A549 (cell line): ENCODE measurements around the gene PROCR. TPM values are rescaled to one million over a fixed set of nuclear protein-coding genes. Genes with fewer than 3 reads are reported as not detected.

Source experiments
- ATAC-seq, 2 experiments: fragments of 200-7000 bp in 1 of 2; fragments of >200 bp in 1 of 2; cut with Nextera tagmentation in 1 of 2; cut with Tn5 transposase in 1 of 2; 3 replicates each; pipeline versions ENCODE4 v1.8.0 to v1.9.1; 2018 to 2020; ENCODE audit warnings: mild to moderate bottlenecking in 1 of 2, moderate library complexity in 1 of 2
- CTCF ChIA-PET: fragments of 300-600 bp; sonication (Branson Sonifier 250); formaldehyde crosslinking; extraction: SDS; loops from one replicate; lab custom pipeline; 2021; ENCODE audit warnings: antibody characterized with exemption, inconsistent platforms; lab: Yijun Ruan, JAX
- POLR2A ChIA-PET: fragments of 350-600 bp; formaldehyde crosslinking; extraction: SDS; loops from one replicate; lab custom pipeline; 2021; ENCODE audit warnings: antibody characterized with exemption, inconsistent platforms; lab: Yijun Ruan, JAX
- DNase-seq, 2 experiments: peaks; one replicate each; pipeline versions ENCODE4 v3.0.0 to v3.0.0-alpha.2; 2011 to 2016; ENCODE audit warnings: low read depth in 1 of 2, low spot score in 1 of 2
- FAIRE-seq: peaks from 2 replicates; lab custom pipeline; 2011; peaks lifted over from hg19 to GRCh38; lab: Jason Lieb, UNC
- H3K27ac ChIP-seq, 2 experiments: fragments of >200 bp; sonication (Bioruptor Twin); formaldehyde crosslinking; 3 replicates each; pipeline ENCODE4 v1.5.1; 2016 to 2017
- H3K4me1 ChIP-seq: fragments of >200 bp; sonication (Bioruptor Twin); formaldehyde crosslinking; 3 replicates; pipeline ENCODE4 v1.6.1; 2016
- H3K4me2 ChIP-seq: fragments of >200 bp; sonication (Bioruptor Twin); formaldehyde crosslinking; 3 replicates; pipeline ENCODE4 v1.6.1; 2016
- H3K4me3 ChIP-seq: fragments of >200 bp; sonication (Bioruptor Twin); formaldehyde crosslinking; 3 replicates; pipeline ENCODE4 v1.5.1; 2016
- H3K9me3 ChIP-seq: fragments of >200 bp; sonication (Bioruptor Twin); formaldehyde crosslinking; 3 replicates; pipeline ENCODE4 v1.6.1; 2016
- CHD4 ChIP-seq: fragments of 200-600 bp; sonication (generic); IDR thresholded peaks from 2 replicates; pipeline ENCODE4 v1.6.1; 2016; ENCODE audit warnings: antibody characterized with exemption, mild to moderate bottlenecking, borderline replicate concordance
- EP300 ChIP-seq, 2 experiments: fragments of >200 bp; sonication (Bioruptor Twin); formaldehyde crosslinking; IDR thresholded peaks; 2 replicates in 1 of 2; 3 replicates in 1 of 2; pipeline ENCODE4 v1.6.1; 2016 to 2017
- FOSB ChIP-seq: fragments of 250-450 bp; sonication (Bioruptor Pico); IDR thresholded peaks from 2 replicates; pipeline ENCODE4 v1.5.0; 2020; ENCODE audit warnings: mild to moderate bottlenecking, moderate library complexity
- FOSL2 ChIP-seq, 2 experiments: fragments of 450-650 bp in 1 of 2; fragments of >200 bp in 1 of 2; sonication (Bioruptor Twin) in 1 of 2; formaldehyde crosslinking; IDR thresholded peaks; 2 replicates each; pipeline versions ENCODE4 v1.5.0 to v1.6.1; 2016 to 2020; ENCODE audit warnings: mild to moderate bottlenecking in 1 of 2, moderate library complexity in 1 of 2
- FOXS1 ChIP-seq: fragments of 250-450 bp; sonication (Bioruptor Pico); IDR thresholded peaks from 2 replicates; pipeline ENCODE4 v1.5.0; 2020; ENCODE audit warnings: mild to moderate bottlenecking, moderate library complexity
- HOXB13 ChIP-seq: fragments of 250-450 bp; sonication (Bioruptor Pico); IDR thresholded peaks from 2 replicates; pipeline ENCODE4 v1.5.0; 2020; ENCODE audit warnings: low read depth, mild to moderate bottlenecking, moderate library complexity
- HOXB5 ChIP-seq: fragments of 250-450 bp; sonication (Bioruptor Pico); IDR thresholded peaks from 2 replicates; pipeline ENCODE4 v1.5.0; 2020; ENCODE audit warnings: mild to moderate bottlenecking, moderate library complexity
- JUN ChIP-seq, 2 experiments: fragments of >200 bp; sonication (Bioruptor Twin); formaldehyde crosslinking; IDR thresholded peaks; 2 replicates in 1 of 2; 3 replicates in 1 of 2; pipeline ENCODE4 v1.6.1; 2016 to 2017
- KDM1A ChIP-seq: fragments of 200-600 bp; sonication (generic); IDR thresholded peaks from 2 replicates; pipeline ENCODE4 v1.6.1; 2016; ENCODE audit warnings: low read depth, mild to moderate bottlenecking
- MAFK ChIP-seq: fragments of 450-650 bp; IDR thresholded peaks from 2 replicates; pipeline ENCODE4 v1.6.1; 2014; ENCODE audit not compliant: partially characterized antibody
- NFE2L2 ChIP-seq: fragments of 150-350 bp; conservative IDR thresholded peaks from 2 replicates; pipeline ENCODE4 v1.6.1; 2014; ENCODE audit warnings: low read length
- POLR2AphosphoS2 ChIP-seq: conservative IDR thresholded peaks from 2 replicates; pipeline ENCODE4 v1.6.1; 2012; ENCODE audit warnings: low read length, improper control_type of control experiment, inconsistent platforms
- SREBF2 ChIP-seq: fragments of 450-650 bp; IDR thresholded peaks from 2 replicates; pipeline ENCODE4 v1.6.1; 2014; ENCODE audit warnings: mild to moderate bottlenecking, moderate library complexity
- TP53 ChIP-seq: fragments of 250-450 bp; sonication (Bioruptor Pico); IDR thresholded peaks from 2 replicates; pipeline ENCODE4 v1.5.0; 2021; ENCODE audit warnings: mild to moderate bottlenecking, moderate library complexity
- ZFP36 ChIP-seq: fragments of 450-650 bp; IDR thresholded peaks from 2 replicates; pipeline ENCODE4 v1.6.1; 2014; ENCODE audit warnings: borderline replicate concordance; ENCODE audit not compliant: partially characterized antibody
- ZNF302 ChIP-seq: fragments of 250-450 bp; sonication (Bioruptor Pico); IDR thresholded peaks from 2 replicates; pipeline ENCODE4 v1.9.0; 2021; ENCODE audit warnings: inconsistent platforms, mild to moderate bottlenecking, moderate library complexity
- WGBS: methylation state at CpG from one replicate; pipeline ENCODE4 v1.1.6; 2017; ENCODE audit errors: missing lambda C conversion rate; 5-methylcytosine and 5-hydroxymethylcytosine counted together
- polyA plus RNA-seq, 4 experiments: library from polyadenylated mRNA; depleted of rRNA in 3 of 4; stranded (reverse); fragments of >200 nt; fragmentation: RNase III in 1 of 4; extraction: RNeasy Plus Mini Kit Qiagen cat#74134 plus additional on column Dnase treatment in 1 of 4; gene quantifications; 2 replicates in 3 of 4; 3 replicates in 1 of 4; pipeline ENCODE4 v1.2.3, GENCODE V29; 2011 to 2017
- TF ChIP-seq, protein P1 (sequence below): fragments of 200-600 bp; sonication (generic); IDR thresholded peaks from 2 replicates; pipeline ENCODE4 v1.6.1; 2016; ENCODE audit warnings: antibody characterized with exemption, mild to moderate bottlenecking, moderate library complexity
- TF ChIP-seq, protein P2 (sequence below): IDR thresholded peaks from 2 replicates; pipeline ENCODE4 v1.6.1; 2012
- TF ChIP-seq, protein P3 (sequence below): fragments of 250-450 bp; sonication (Bioruptor Pico); IDR thresholded peaks from 2 replicates; pipeline ENCODE4 v1.5.0; 2021; ENCODE audit warnings: mild to moderate bottlenecking, moderate library complexity, borderline replicate concordance

PROCR gene
- polyA plus RNA-seq, 2 of the 4 experiments (the other 2 are of a cell fraction), result 123 to 134 TPM

DNA sequence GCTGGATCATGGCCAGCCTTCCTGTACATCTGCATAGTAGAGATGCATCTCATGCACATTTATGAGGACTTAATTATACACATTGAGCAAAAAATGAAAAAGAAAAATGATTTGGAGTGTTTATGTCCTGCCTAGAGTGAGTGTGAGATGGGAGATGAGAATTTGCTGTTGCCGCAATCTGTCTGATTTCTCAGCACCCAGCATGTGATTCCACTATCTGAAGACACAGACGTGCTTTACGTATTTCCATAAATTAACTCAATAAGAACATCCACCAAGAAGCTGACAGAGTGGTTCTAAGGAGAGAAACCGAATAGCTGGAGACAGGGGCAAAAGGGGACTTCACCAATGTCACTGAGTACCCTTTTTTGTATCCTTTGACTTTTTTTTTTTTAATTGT is 39.9 kb upstream of the PROCR start (continued):
- TF ChIP-seq, protein P1, sequence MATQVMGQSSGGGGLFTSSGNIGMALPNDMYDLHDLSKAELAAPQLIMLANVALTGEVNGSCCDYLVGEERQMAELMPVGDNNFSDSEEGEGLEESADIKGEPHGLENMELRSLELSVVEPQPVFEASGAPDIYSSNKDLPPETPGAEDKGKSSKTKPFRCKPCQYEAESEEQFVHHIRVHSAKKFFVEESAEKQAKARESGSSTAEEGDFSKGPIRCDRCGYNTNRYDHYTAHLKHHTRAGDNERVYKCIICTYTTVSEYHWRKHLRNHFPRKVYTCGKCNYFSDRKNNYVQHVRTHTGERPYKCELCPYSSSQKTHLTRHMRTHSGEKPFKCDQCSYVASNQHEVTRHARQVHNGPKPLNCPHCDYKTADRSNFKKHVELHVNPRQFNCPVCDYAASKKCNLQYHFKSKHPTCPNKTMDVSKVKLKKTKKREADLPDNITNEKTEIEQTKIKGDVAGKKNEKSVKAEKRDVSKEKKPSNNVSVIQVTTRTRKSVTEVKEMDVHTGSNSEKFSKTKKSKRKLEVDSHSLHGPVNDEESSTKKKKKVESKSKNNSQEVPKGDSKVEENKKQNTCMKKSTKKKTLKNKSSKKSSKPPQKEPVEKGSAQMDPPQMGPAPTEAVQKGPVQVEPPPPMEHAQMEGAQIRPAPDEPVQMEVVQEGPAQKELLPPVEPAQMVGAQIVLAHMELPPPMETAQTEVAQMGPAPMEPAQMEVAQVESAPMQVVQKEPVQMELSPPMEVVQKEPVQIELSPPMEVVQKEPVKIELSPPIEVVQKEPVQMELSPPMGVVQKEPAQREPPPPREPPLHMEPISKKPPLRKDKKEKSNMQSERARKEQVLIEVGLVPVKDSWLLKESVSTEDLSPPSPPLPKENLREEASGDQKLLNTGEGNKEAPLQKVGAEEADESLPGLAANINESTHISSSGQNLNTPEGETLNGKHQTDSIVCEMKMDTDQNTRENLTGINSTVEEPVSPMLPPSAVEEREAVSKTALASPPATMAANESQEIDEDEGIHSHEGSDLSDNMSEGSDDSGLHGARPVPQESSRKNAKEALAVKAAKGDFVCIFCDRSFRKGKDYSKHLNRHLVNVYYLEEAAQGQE, result no peak
- no peak for TF ChIP-seq ZNF302 (CRISPR knock-in tag)

DNA sequence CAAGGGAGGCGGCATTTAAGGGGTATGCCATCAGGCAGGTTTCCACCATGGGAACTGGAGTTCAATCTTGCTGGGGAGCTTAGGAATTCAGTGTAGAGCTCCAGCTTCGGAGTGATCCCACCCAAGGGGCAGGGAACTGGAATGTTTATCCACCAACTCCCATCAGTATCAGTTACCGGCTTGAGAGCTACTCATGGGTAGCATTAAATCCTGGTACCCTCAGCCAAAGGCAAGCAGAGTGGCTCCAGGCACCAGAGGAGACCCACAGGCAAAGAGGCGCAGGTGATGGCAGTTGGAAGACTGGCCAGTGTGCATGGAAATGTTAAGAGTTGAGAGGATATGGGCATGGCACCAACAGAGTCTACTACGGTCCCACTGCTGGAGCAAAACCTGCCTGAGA is 38.8 kb upstream of the PROCR start:
- ATAC-seq, result no peak
- WGBS, result 96% methylated on average over 5 of the region's 5 CpGs
- POLR2A ChIA-PET, result interaction anchor here (0.7 kb wide), 1 partner anchor 14 kb away, joined by 4 read pairs; the partner anchor contains the start of gene EDEM2

DNA sequence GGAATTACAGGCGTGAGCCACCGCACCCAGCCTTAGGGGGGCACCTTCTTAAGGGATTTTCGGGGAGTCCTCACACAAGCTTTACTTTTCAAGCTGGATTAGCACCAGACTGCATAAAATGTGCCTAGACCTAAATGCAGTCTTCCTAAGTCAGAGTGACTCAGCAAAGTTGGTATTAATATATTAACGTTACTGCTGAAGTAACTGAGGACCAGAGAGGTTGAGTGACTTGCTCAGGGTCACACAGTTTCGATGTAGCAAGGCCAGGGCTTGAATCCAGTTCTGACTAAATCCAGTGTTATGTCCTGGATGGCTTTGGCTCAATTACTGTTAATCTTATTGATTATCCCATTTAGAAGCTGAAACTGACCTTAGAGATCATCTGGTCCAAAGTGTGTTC is 38.1 kb upstream of the PROCR start:
- ChIA-PET CTCF (interaction anchor here (0.5 to 3.3 kb wide), 6 partner anchors 38 to 308 kb away, joined by 3 to 14 read pairs (median 3); no protein-coding TSS in a partner anchor), POLR2A (no interaction called here)
- WGBS, result 80% methylated on average over 5 of the region's 5 CpGs
- H3K4me1 ChIP-seq, result peaks cover 52% of the 10 kb centered on the region
- DNase-seq, result peak in 1 of 2 experiments; percentile 41
- peak overlapping the region; percentile 22; the same call in 1 of the 3 replicates for H3K4me2 ChIP-seq
- no peak overlapping the region for H3K4me3 ChIP-seq
- no peak for FAIRE-seq
- no peak for ATAC-seq
- H3K9me3 ChIP-seq, result no peaks in the 10 kb centered on the region
- peak overlapping the region; percentile 71 to 78 for H3K27ac ChIP-seq
- TF ChIP-seq, protein P2, sequence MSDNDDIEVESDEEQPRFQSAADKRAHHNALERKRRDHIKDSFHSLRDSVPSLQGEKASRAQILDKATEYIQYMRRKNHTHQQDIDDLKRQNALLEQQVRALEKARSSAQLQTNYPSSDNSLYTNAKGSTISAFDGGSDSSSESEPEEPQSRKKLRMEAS, result no peak
- TF ChIP-seq HOXB13 (peak; percentile 74; the same call in 1 of the 2 replicates), TP53 (0 out of 2 replicates have a peak, but pooled peaks have one; percentile 33), MAFK (peak; percentile 93), HOXB5 (CRISPR knock-in tag) (peak; percentile 27; the same call in 1 of the 2 replicates), NFE2L2 (peak; percentile 89), ZFP36 (peak; percentile 69), POLR2AphosphoS2 (no peak)

More for the DNA sequence above, 38.8 kb upstream of the PROCR start:
- H3K9me3 ChIP-seq, result no peaks in the 10 kb centered on the region
- TF ChIP-seq SREBF2 (no peak), NFE2L2 (no peak), FOXS1 (CRISPR knock-in tag) (no peak), KDM1A (no peak), JUN (IDR thresholded peaks at IDR 0.05) (no peak), EP300 (IDR thresholded peaks at IDR 0.05) (no peak), FOSB (CRISPR knock-in tag) (no peak), MAFK (no peak), TP53 (no peak), CHD4 (no peak), FOSL2 (IDR thresholded peaks at IDR 0.05) (no peak), FOSL2 (CRISPR knock-in tag; IDR thresholded peaks at IDR 0.05) (no peak)
- TF ChIP-seq, protein P3, sequence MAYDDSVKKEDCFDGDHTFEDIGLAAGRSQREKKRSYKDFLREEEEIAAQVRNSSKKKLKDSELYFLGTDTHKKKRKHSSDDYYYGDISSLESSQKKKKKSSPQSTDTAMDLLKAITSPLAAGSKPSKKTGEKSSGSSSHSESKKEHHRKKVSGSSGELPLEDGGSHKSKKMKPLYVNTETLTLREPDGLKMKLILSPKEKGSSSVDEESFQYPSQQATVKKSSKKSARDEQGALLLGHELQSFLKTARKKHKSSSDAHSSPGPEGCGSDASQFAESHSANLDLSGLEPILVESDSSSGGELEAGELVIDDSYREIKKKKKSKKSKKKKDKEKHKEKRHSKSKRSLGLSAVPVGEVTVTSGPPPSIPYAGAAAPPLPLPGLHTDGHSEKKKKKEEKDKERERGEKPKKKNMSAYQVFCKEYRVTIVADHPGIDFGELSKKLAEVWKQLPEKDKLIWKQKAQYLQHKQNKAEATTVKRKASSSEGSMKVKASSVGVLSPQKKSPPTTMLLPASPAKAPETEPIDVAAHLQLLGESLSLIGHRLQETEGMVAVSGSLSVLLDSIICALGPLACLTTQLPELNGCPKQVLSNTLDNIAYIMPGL (CRISPR knock-in tag), result no peak
- FAIRE-seq (no peak), DNase-seq (no peak)
- no peak overlapping the region for H3K4me2 ChIP-seq
- peak overlapping the region; percentile 71 to 78; a peak in 5 of 6 replicates for H3K27ac ChIP-seq
- no peak overlapping the region for H3K4me3 ChIP-seq
- CTCF ChIA-PET, result interaction anchor here (0.5 to 3.3 kb wide), 3 partner anchors 37 to 309 kb away, joined by 3 to 14 read pairs (median 4); no protein-coding TSS in a partner anchor
- H3K4me1 ChIP-seq, result peaks cover 52% of the 10 kb centered on the region
